HG03342 (cell line): ENCODE results near the gene FBXL5.

Source experiments
- ATAC-seq: cut with Tn5 transposase; IDR thresholded peaks from one replicate; pipeline ENCODE4 v1.9.1; 2021; ENCODE audit warnings: mild to moderate bottlenecking, moderate library complexity; ENCODE audit not compliant: unreplicated experiment

The FBXL5 gene

DNA sequence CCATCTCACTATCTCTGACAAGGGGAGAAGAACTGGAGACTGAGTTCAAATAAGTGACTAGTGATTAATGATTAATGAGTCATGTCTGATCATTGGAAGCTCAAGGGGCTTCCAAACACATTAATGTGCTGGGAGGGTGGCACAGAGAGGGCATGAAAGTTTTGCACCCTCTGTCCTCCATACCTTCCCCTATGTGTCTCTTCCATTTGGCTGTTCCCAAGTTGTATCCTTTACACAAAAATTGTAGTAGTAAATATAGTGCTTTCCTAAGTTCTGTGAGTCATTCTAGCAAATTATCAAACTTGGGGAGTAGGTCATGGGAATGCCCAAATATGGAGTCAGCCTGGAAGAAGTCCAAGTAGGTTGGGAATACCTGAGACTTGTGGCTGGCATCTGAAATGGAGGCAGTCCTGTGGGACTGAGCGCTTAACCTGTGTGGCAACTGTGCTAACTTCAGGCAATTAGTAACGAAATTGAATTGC lies 22.4 kb upstream of the FBXL5 start:
- ATAC-seq: no peak

DNA sequence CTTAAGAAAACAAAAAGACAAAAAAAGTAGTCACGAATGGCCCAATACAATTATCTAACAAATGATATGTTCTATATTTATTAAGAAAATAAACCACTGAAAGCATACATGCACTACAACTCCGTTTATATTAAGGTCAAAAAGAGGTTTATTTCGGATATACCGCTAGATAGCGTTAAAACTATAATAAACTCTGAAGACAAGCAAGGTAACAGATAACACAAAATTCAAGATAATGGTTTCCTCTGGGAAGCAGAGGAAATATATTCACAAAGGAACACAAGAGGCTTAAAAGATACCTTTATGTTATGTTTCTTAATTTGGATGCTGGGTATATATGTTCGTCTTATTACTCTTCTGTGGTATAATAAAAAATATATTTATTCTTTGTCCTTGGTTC lies 21.7 kb upstream of the FBXL5 start:
- ATAC-seq: no peak

DNA sequence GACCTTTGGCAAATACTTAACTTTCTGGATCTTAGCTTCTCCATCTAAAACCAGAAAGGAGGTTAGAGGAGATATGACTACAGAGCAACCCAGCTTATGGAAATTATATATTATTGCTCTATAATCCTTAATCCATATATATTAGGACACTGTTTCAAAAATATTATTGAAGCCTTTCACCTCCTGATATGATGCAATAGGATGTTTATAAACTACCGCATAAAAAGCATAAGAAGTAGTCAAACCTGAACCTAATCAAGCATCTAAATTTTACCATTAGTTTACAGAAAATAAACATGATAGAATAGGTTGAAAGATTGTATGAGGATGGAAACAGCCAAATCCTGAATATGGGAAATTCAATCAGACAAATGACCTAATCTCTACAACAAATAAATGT lies 20.9 kb upstream of the FBXL5 start:
- ATAC-seq: no peak

DNA sequence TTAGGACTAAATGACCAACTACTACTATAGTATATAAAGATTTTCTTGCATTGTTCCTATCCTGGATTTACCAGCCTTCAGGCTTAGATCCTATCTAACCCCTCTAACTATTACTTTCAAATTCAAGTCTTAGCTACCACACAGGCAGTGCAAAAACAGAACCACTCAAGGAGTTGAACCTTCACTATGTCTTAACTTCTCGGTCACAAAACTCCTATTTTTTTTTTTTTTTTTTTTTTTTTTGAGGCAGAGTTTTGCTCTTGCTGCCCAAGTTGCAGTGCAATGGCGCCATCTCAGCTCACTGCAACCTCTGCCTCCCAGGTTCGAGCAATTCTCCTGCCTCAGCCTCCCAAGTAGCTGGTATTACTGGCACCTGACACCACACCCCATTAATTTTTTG lies 20.2 kb upstream of the FBXL5 start:
- ATAC-seq: no peak

DNA sequence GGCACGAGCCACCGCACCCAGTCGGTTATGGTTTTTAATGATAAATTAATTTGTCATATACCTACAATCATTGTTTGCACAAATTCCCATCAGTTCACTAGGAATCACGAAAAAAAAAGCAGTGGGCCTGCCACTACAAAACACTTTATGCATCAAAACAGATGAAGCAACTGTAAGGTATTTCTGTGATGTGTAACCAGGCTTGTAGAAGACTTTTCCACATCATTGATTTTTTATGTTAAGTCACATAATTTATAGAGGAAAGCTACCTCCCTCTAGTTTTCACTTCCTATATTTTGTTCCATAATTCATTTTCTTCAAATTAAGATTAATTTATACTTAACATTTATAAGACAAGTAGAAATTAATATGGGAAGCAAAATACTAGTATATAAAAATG lies 19.8 kb upstream of the FBXL5 start:
- no peak for ATAC-seq

DNA sequence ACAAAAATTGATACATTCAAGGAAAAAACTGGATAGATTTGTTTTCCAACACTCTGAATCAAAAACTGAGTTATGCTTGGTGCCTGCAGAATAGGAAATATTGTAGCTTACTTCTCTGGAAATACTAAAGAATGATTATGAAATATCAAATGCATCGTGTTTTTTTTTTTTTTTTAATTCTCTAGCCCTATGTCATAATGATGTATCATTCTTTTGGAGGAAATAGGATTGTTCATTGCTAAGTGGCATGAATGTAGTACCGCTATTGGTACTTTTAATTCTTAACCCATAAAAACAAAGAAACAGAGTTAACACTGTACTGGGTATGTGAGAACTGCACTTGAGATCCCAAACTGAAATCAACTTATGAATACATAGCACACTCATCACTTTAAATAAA lies 18.9 kb upstream of the FBXL5 start:
- no peak for ATAC-seq

DNA sequence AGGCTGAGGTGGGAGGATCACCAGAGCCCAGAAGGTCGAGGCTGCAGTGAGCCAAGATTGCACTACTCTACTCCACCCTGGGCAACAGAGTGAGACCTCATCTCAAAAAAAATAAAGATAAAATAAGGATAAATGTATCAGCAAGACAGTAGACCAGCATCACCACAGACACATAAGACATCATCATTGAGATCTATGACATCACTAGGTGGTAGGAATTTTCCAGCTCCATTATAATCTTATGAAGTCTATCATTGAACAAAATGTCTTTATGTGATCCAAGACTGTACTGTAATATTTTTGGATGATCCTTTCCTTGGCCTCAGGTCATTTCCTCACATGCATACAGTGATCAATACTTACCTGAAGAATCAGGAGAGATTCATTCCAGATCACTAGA lies 18.2 kb upstream of the FBXL5 start:
- no peak for ATAC-seq

DNA sequence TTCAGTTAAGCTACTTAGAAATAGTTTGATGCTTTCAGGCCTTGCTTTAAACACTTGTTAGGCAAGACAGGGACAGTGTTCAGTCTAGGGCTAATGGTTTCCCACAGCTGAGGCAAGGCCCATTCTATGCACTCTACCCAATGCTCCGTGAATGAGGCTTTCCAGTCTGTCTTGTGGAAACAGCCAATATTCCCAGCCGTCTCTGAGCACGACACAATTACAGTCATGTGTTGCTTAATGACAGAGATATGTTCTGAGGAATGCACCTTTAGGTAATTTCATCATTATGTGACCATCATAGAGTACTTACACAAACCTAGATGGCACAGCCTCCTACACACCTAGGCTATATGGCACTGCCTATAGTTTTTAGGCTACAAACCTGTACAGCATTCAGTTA lies 16.9 kb upstream of the FBXL5 start:
- ATAC-seq: no peak

DNA sequence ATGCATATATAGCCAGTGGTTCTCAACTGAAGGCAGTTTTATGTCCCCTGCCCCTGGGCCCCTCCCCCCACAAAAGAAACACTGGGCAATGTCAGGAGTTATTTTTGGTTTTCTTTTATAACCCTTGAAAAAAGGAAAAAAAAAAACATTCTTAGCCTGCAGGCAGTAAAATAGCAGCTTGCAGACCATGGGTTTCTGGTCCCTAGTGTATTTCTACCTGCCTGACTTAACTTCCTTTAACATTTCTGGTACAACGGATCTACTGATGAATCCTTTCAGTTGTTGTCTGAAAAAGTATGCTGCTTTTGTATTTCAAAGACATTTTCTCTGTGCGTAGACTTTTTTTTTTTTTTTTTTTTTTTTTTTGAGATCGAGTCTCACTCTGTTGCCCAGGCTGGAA lies 15.4 kb upstream of the FBXL5 start:
- no peak for ATAC-seq

DNA sequence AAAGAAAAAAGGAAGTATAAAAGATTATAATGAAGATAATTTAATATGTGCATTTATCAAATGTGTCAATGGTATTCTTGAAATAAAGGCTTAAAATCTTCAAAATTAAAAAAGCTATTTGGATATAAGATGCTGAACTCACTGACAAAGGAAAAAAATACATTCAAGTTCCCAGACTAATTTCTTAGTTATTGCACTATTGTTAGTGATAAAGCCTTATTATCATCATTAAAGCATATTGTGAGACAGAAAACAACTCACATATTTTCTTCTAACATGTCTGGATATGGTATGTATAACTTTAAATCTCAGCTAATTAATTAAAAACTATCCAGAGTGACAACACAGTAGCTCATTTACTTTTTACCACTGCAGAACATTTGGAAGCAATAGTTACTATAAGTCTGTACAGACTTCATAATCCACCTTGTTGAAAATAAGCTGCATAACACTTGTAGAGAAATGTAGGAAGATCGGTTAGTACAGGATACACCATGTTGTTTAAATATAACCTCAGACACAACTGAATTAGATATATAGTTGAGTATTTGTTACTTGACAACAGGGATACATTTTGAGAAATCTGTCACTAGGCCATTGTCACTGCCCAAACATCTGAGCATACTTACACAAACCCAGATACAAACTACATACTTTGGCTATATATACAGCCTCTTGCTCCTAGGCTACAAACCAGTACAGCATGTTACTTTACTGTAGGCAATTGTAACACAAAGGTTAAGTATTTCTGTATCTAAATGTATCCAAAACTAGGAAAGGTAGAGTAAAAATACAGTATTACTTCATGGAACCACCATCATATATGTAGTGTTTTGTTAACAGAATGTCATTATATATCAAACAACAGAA lies 13.6 kb upstream of the FBXL5 start:
- no peak for ATAC-seq

DNA sequence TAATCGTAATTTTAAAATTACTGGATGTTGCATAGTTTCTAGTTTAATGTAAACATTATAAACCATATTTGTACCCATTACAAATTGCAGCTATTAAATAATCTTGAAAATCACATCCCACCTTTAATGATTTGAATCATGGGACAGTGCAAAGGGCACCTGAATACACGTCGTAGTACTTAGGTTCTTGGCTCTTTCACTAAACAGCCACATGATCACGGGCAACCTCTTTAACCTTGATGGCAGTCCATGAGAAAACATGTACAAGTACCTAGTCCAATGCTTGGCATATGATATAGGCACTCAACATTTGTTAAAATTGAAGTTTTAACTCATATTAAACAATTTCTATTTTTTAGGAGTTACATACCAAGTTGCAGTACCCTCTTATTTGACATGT lies 11.8 kb upstream of the FBXL5 start:
- ATAC-seq: no peak

DNA sequence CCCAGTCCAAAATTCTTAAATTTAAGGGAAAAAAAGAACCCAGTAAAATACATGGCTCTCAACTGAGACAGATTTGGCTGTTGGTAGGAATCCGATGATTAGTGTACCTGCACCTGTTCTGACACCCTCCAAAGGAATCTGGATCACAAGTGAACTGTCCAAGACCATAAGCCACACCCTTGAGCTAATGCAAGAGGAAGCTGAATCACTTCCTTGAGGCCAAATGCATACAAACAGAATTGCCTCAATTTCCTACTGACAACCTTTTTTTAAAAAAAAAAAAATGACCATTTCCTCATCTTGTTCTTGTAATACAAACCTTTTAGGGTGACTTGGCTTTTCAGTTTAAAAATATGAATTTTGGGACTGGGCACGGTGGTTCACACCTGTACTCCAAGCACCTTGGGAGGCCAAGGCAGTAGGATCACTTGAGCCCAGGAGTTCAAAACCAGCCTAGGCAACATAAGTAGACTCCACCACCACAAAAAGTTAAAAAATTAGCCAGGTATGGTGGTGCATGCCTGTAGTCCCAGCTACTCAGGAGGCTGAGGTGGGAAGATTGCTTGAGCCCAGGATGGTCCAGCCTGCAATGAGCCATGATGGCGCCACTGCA lies 10.7 kb upstream of the FBXL5 start:
- ATAC-seq: no peak

DNA sequence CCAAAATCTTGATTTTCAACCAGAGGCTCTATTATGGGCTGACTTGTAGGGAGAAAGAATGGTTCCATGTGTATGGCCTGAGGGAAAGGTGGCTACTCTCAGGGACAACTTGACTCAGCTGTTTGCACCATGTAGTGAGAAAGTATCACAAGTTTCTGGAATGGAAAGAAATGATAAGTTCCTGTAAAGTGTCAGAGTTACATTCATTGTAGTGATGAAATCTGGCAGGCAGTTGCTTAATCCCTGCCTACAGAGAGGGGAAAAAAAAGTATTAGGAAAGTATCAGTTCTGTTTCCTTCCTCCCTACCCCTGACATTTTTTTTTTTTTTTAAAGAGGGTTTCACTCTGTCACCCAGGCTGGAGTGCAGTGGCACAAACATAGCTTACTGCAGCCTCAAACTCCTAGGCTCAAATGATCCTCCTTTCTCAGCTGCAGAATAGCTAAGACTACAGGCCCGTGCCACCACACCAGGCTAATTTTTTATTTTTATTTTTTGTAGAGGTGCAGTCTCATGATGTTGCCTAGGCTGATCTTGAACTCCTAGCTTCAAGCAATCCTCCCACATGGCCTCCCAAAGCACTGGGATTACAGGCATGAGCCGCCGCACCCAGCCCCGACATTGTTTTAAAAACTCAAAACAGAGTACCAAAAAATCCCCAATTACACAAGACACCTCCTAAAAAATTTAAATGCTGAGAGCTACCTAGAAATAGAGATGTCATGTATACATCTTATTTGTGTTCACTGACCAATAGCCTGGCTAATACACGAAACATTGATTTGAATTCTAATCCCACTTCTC lies 4.8 kb upstream of the FBXL5 start:
- ATAC-seq: no peak

DNA sequence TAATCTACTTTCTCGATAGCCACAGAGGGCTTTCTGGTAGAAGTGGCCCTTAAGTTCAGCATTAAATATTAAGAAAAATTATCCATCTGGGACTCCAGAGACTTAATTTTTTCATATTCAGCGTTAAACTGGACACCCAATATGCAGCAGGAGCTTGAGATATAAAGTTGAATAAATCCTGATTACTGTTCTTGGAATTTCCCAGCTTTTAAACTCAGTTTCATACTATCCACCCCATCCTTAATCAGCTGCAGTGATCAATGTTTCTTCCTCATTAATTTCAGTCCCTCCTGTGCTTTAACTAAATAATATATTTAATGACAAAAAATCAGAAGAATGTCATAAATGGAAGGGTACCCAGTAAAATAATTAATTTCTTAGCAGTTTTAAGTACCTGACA lies 3.6 kb upstream of the FBXL5 start:
- no peak for ATAC-seq

DNA sequence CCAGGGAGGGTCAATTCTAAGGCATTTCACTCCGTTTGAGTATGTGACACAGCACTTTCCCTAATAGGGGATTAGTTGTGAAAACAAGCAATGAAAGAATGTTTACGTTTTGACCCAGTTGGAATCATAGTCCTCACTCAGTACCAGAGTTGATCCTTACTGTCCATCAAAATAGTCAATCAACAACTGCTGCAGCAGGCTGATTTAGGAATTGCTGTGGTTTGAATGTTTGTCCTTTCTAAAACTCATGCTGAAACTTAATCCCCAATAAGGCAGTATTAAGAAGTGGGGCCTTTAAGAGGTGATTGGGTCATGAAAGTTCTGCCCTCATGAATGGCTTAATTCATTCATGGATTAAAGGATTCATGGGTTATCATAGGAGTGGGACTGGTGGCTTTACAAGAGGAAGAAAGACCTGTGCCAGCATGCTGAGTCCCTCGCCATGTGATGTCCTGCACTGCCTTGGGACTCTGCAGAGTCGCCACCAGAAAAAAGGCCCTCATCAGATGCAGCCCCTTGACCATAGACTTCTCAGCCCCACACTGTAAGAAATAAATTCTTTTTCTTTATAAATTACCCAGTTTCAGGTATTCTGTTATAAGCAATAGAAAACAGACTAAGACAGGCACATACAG lies 3.1 kb upstream of the FBXL5 start:
- ATAC-seq: no peak

DNA sequence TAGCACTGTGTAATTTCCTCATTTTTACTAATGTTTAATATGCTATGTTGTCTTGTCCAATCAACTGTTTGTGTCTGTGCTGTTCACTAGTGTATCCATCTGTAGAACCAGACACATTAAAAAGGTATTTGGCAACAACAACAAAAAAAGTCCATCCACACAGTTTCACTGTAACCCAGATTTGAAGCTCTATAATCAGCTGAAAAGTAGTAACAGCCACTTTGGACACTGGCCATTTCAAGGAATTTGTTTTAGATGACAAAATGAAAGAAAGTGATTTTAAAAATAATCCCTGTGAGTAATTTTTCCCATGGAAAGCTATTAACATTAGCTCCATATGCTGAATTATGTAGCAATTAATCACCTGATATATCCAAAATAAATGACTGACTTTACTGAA lies 2.2 kb upstream of the FBXL5 start:
- ATAC-seq: no peak

DNA sequence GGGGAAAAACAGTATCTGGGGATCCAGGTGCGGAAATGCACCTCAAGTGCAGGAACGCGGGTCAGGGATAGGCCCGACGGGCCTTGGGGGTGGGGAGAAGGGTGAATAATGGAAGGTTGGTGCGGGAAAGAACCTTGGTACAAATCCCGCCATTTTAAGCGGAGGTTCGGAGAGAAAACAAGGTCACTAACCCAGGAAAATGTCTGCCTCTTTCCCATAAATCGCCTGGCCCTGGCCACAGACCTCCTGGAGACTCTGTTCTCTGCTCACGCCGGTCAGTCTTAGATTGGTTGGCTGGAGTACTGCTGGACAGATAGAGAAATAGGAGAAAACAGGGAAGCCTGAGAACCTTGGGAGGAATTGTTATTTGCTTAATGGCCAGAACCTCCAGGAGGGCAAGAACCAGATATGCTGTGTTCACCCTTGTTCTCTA lies 897 bp upstream of the FBXL5 start:
- ATAC-seq: no peak

DNA sequence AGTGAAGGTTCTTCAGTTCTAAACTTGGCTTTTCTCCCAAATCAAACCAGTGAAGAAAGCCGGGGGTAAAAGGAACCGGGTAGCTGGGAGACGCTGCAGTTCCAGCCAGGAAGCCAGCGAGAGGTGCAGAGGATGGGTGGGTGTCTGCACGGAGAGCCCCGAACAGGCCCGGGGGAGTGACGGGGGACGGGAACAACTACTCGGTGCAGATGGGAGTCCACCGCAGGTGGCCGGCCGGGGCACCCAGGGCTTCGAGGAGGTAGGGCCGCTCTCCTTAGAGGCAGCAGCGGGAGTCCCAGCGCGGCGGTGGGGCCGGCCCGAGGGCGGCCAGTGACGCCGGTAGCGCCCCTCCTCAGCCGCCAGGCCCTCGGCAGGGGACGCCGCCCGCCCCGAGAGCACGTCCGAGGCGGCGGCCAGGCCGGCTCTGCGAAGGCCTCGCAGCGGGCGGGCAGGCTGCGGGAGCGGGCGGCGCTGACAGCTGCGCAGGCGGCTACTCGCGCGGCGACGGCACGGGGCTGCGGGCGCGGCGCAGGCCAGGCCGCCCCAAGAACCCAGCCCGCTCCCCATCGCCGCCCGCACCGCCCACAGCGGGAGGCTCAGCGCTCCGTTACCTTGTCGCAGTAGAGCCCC lies 449 bp downstream of the FBXL5 start:
- ATAC-seq: peak; percentile 44

DNA sequence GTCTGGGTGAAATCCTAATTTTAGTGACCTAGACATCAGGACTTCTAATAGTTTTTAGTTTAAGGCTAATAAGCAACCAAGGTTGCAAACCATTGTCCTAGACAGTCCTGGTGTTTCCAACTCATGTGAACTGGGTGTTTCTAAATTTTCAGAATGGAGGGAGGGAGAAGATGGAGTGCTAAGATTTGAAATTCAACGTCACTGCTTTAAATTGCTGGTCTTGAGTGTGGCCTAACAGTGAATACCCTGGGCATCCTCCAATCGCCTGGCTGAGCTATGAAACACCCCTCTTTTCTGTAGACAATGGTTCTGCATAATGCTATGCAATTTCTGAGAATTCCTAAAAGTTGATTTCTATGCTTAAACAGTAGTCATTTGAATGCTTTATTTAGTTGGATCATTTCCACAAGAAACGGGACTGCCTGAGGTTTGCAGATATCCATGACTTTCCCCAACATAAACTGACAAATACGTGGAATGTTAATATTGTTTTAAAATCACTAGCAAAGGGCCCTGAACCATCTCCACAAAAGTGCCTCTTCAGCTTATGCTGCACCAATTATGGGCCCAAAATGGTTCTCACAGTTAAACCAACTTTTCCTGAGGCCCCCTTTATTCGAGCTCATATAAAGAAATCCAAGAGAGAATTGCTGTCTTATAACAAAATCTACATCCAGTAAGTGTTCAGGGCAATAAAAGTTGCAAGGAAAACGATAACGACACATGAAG lies 1.1 kb downstream of the FBXL5 start:
- ATAC-seq: peak; percentile 33

DNA sequence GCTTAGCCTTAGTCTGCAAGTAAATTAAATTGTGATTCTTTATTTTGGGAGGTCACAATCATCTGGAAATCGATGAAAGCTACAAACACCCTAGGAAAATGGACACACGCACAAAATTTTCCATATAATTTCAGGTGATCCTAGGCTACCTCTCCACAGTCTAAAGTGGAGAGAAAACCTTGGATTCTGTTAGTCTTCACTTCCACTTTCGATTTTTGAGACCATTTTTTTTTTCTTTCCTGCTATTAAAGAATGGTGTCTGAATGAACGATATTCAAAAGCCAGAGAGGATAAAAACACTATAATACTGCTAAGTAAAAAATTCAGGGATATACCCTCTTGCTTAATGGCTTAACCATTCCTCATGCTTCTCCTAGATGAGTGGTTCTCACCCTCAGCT lies 1.7 kb downstream of the FBXL5 start:
- ATAC-seq: no peak
